OCI-M2 (cell line): ENCODE results near the gene WNK1.

ENCODE experiments used
- DNase-seq: peaks from one replicate; lab custom pipeline; 2025; ENCODE audit not compliant: unreplicated experiment; lab: John Stamatoyannopoulos, UW

WNK1 gene

GRCh38 chr12:943051-943450, 190.7 kb downstream of the WNK1 start:
- DNase-seq = no peak

- DNase-seq = no peak
Measured at GRCh38 chr12:944211-944610, 191.8 kb downstream of the WNK1 start.

DNA sequence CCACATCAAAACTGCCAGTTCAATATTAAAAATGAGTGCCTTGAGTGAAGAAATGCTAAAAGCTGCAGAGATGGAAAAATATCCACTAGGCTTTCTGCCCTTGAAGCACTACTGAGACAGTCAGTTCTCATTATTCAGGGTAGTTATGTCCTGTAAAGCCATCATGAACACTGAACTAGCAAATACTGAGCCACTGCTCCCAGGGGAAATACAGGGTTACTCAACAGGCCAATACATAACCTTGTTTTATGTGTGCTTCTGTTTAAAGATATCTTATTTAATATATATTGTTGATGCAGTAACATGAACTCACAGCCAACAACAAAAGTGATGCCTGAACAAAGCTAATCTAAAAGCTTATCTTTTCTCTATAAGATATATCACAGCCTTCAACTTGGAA, 193.8 kb downstream of the WNK1 start:
- DNase-seq = no peak

GRCh38 chr12:946631-947030, 194.3 kb downstream of the WNK1 start:
- no peak for DNase-seq

DNA sequence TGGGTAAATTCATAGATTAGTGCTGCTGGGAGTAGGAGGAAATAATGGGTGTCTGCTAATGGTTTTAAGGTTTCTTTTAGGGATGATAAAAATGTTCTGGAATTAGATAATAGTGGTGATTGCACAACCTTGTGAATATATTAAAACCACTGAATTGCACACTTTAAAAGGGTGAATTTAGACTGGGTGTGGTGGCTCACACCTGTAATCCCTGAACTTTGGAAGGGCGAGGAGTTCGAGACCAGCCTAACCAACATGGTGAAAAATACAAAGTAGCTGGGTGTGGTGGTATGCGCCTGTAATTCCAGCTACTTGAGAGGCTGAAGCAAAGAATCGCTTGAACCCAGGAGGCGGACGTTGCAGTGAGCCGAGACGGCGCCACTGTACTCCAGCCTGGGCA, 195.9 kb downstream of the WNK1 start:
- DNase-seq = no peak

GRCh38 chr12:949453-950191, 197.2 kb downstream of the WNK1 start, which contains the start of gene RAD52:
RAD52 (minus strand) TSS chr12:949694; CDS start chr12:933058, 16,636 bp downstream.
- peak; percentile 74 for DNase-seq

DNA sequence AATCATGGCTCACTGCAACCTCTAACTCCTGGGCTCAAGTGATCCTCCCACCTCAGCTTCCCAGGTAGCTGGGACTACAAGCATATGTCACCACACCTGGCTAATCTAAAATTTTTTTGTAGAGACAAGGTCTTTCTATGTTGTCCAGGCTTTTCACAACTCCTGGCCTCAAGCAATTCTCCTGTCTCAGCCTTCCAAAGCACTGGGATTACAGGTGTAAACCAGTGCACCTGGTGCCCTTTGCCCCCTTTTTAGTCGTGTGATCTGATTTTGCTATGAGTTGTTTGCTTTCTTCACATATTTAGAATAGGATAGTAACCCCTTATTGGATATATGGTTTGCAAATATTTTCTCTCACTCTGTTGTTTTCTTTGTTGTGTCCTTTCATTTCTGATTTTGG, 198.8 kb downstream of the WNK1 start:
- DNase-seq = no peak

DNA sequence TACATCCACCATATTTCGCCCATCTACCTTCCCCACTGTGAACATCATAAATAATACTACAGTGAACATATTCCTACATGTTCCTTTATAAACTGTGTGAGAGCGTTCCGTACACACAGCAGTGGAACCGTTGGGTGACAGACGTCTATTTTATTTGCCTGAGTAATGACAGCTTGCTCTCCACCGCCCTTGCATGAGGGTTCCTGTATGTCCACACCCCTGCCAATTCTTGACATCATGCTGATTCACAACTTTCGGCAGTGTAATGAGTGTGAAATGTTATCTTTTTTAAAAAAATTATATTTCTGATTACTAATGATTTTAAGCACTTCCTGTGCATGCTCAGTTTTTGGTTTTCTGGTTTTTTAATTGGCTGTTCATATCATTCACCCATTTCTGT, 201.4 kb downstream of the WNK1 start:
- DNase-seq = no peak

GRCh38 chr12:954741-955140, 202.4 kb downstream of the WNK1 start:
- DNase-seq = no peak

DNA sequence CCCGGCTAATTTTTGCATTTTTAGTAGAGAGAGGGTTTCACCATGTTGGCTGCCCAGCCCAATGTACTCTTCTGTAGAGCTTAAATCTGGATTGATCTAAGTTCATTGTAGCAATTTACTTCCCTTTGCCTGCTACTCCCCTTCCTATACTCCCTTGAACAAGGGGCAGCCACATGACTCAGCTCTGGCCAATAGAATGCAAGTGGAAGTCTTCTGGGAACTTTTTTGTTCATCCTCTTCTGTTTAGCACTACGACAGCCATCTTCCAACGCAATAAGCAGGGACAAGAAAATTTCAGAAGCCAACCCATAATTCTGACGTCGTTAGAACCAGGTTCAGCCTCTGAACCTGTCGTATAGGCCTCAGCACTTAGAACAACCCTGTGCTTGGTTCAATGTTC, 203.6 kb downstream of the WNK1 start:
- DNase-seq = no peak

DNA sequence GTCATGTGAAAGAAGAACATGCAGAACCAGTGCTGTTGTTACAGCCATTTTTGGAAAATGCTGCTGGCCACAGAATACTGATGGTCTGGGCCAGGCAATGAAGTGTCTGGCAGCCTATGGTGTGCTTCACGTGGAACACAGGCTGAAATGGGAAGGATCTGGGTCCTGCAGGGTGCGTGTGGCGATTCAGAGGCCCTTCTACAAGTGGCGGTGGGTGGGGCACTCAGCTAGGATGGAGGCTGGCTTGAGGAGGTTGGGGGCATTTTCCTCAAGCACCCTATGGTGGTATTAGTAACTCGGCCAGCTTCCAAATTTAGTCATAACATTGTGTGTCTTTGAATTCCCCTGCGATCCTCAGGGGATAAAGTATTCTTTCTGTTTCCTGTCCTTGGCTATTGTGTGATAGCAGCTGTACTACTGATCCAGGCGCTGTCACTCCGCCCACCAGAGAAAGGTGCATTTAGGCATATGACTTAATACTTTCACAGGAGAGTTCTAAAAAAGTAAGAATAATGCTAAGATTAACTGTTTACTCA, 206.3 kb downstream of the WNK1 start:
- no peak for DNase-seq
